Mucosa of descending colon (tissue), 3 donors: Measurements from ENCODE around the gene ACOT8. TPM values are rescaled to one million over a fixed set of nuclear protein-coding genes. Genes with fewer than 3 reads are reported as not detected.
A peak's percentile ranks its signal among the peaks of the same experiment; 100 is the strongest.

Experiments
- ATAC-seq: fragments of 200-7000 bp; cut with Tn5 transposase; one replicate; pipeline ENCODE4 v1.9.1; 2020; ENCODE audit warnings: mild to moderate bottlenecking, moderate library complexity
- DNase-seq, 3 donors: peaks; one replicate each; pipeline ENCODE4 v3.0.0-alpha.2; 2020
- H3K36me3 ChIP-seq: fragments of 200-600 bp; one replicate; pipeline ENCODE4 v1.8.0; 2021; ENCODE audit warnings: low read depth, mild to moderate bottlenecking
- H3K4me1 ChIP-seq: fragments of 200-600 bp; one replicate; pipeline ENCODE4 v1.8.0; 2021; ENCODE audit warnings: low read depth, mild to moderate bottlenecking
- H3K4me3 ChIP-seq: fragments of 200-600 bp; one replicate; pipeline ENCODE4 v1.8.0; 2021; ENCODE audit warnings: mild to moderate bottlenecking
- H3K9me3 ChIP-seq: fragments of 200-600 bp; one replicate; pipeline ENCODE4 v1.8.0; 2021; ENCODE audit warnings: mild to moderate bottlenecking
- intact Hi-C, 2 donors: fragments of 100-400 bp; cut with DNase I in 1 of 2; cut with micrococcal nuclease in 1 of 2; formaldehyde crosslinking; loops; one replicate each; pipeline versions ENCODE4 v1.11.0 to v1.11.1; 2022; cut with DNase I, micrococcal nuclease
- total RNA-seq, 3 donors: library from RNA; stranded (reverse); fragmentation: NEBNext Ultra II Directional in 2 of 3; extraction: Animal tissue kit (Norgen Biotek cat#: 25700) in 2 of 3; gene quantifications; one replicate each; pipeline versions ENCODE4 v1.2.1 to v1.2.4, GENCODE V29; 2021 to 2023
- TF ChIP-seq, protein P1 (sequence below): fragments of 200-600 bp; IDR thresholded peaks from one replicate; pipeline ENCODE4 v1.8.0; 2022; ENCODE audit warnings: antibody characterized with exemption, mild to moderate bottlenecking
- donor health status: DM: no; HTN: no; CAD: no; lungs with moderate emphysema.
- donor health status: DM: no; HTN: no; CAD: no.
- donor health status: DM: no; HTN: yes; CAD: no.

ACOT8 gene
- total RNA-seq, 3 donors from 2014 or later, result 31.1 to 61.0 (median 32.9) TPM

DNA sequence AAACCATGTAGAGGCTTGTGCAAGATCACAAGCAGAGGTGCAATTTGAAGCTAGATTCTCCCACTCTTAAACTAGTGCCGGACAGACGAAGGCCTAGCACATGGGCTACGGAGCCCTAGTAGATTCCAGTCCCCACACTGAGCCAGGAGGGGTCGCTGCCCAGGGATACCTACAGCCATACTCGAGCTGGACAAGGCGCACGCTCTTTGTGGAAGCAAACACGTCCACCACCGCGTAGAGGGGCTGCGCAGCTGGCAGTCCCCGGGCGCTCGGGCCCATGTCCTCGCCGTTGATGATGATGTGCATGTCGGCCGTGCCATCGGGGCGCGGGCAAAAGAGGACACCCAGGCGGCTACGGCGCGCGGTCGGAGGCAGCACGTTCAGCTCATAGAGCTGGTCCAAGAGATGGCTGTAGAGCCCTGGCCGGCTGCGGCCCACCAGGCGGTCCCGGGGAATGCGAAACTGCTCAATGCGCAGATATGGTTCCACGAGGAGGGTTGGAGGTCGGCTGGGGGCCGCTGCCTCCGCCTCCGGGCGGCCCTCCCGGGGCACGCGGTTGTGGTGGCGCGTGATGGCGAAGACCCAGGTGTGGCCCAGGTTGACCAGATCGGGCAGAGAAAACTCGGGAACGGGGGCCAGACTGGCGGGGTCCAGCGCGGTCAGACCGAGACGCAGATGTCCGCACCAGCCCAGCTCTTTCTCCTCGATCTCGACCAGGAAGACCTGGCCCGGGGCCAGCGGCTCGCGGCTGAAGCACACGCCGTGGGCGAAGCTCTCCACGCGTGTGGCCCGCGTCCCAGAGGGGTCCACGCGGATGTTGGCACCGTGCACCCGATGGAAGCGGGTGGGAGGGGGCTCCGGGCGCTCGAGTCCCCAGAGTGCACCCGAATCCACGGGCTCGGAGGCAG, 33.1 kb upstream of the ACOT8 start:
- DNase-seq (peak; percentile 87 to 91 (median 87)), ATAC-seq (peak; percentile 70)
- Histone ChIP-seq H3K4me1 (peaks cover 18% of the 10 kb centered on the region), H3K9me3 (no peaks in the 10 kb centered on the region), H3K36me3 (no peaks in the 10 kb centered on the region), H3K4me3 (peak overlapping the region; percentile 67)
- intact Hi-C loops, result no loop called here
- TF ChIP-seq, protein P1, sequence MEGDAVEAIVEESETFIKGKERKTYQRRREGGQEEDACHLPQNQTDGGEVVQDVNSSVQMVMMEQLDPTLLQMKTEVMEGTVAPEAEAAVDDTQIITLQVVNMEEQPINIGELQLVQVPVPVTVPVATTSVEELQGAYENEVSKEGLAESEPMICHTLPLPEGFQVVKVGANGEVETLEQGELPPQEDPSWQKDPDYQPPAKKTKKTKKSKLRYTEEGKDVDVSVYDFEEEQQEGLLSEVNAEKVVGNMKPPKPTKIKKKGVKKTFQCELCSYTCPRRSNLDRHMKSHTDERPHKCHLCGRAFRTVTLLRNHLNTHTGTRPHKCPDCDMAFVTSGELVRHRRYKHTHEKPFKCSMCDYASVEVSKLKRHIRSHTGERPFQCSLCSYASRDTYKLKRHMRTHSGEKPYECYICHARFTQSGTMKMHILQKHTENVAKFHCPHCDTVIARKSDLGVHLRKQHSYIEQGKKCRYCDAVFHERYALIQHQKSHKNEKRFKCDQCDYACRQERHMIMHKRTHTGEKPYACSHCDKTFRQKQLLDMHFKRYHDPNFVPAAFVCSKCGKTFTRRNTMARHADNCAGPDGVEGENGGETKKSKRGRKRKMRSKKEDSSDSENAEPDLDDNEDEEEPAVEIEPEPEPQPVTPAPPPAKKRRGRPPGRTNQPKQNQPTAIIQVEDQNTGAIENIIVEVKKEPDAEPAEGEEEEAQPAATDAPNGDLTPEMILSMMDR, result peak; percentile 78

DNA sequence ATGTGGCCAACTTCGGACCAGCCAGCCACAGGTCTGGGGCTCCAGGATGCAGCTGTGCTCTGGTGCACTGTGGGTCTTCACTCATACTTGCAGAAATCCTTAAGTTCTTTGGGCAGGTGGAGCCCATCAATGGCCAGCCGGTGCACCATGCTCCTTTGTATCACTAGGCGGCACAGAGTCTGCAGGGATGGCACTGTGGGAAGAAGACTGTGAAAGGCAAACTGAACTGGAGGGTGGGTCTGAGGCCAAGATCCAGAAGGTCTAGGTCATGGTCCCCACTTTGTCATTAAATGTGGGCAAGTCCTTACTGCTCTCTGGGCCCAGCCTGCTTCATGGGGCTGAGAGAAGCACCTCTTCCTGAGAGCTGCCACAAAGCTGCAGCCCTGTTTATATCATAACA, 31.5 kb upstream of the ACOT8 start:
- H3K4me1 ChIP-seq, result peaks cover 18% of the 10 kb centered on the region
- DNase-seq, result no peak
- ATAC-seq, result no peak
- H3K9me3 ChIP-seq, result no peaks in the 10 kb centered on the region
- no peaks in the 10 kb centered on the region for H3K36me3 ChIP-seq
- intact Hi-C loops, result no loop called here
- no peak overlapping the region for H3K4me3 ChIP-seq
- TF ChIP-seq, protein P1, result no peak

DNA sequence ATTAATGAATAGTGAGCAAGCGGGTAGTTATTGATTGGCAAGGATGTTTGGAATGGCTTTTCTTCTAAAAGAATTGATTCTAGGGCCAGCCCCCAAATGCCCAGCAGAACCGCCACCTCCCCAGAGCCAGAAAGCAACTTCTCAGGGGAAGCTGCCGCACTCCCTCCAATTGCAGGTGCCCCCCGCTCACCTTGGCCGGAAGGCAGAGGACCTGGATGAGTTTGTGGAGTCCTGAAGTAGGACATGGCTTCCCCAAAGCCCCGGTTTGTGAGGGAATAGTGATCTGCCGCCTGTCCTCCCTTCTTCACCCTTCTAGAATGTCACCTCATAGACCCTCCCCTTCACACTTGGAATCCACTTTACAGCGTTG, 30.1 kb upstream of the ACOT8 start, which contains the start of gene SPATA25:
Gene SPATA25 (minus strand): TSS at position 277 of the 370 bp plus-strand sequence. CDS start 32 bp downstream, at position 245.
- Histone ChIP-seq H3K4me3 (no peak within 1 kb of the TSS), H3K9me3 (no peaks in the 10 kb centered on the region), H3K36me3 (no peaks in the 10 kb centered on the region), H3K4me1 (peaks cover 4% of the 10 kb centered on the region)
- TF ChIP-seq, protein P1, result no peak
- DNase-seq (no peak), ATAC-seq (no peak)
- intact Hi-C loops, result no loop called here

DNA sequence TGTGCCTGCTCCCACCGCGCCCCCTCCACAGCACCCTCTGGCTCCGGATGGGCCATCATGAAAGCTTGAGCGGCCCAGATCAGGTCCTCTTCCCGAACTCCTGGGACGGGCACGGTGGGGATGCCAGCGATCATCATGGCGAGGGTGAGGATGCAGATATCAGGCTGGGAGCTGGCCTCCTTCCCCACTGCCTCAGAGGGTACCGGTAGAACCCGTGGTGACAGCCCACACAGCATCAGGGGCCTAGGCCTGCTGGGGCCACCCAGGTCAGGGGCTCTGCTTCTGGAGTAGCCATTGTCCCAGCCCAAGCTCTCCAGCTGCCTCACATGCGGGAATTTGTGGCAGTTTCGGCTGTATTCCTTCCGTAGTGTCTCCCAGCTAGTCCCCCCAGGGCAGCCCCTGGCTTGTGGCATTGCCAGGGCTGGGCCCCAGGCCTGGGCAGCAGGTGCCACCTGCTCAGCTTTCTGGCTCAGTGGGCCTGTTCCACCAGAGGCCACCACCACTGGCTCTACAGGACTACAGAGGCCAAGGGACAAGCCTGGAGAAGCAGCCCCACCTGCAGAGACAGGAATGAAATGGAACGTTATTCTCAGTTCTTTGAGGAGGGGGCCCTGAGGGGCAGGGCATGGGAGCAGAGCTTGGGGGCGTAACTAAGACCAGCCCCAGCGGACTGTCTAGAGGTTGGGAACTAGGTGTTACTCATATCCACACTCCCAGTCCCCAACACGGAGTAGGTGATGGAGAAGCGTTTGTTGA, 29.6 kb upstream of the ACOT8 start:
- Histone ChIP-seq H3K4me3 (no peak overlapping the region), H3K4me1 (peaks cover 2% of the 10 kb centered on the region), H3K36me3 (no peaks in the 10 kb centered on the region), H3K9me3 (no peaks in the 10 kb centered on the region)
- ATAC-seq (no peak), DNase-seq (no peak)
- TF ChIP-seq, protein P1, result no peak
- intact Hi-C loops, result no loop called here

DNA sequence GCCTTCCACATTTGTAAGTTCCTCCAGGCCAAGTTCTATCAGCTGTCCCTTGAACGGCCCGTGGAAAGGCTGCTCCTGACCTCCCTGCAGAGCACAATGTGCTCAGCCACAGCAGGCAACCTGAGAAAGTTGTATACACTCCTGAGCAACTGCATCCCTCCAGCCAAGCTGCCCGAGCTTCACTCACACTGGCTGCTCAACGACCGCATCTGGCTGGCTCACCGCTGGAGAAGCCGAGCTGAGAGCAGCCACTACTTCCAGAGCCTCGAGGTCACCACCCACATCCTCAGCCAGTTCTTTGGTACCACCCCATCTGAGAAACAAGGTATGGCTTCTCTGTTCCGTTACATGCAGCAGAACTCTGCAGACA, 25.9 kb upstream of the ACOT8 start:
- ATAC-seq (no peak), DNase-seq (no peak)
- no peaks in the 10 kb centered on the region for H3K9me3 ChIP-seq
- H3K4me3 ChIP-seq, result no peak overlapping the region
- intact Hi-C loops, result no loop called here
- TF ChIP-seq, protein P1, result no peak
- H3K36me3 ChIP-seq, result no peaks in the 10 kb centered on the region
- peaks cover 6% of the 10 kb centered on the region for H3K4me1 ChIP-seq
